ENCODE results near the gene CDIPT.

DNA sequence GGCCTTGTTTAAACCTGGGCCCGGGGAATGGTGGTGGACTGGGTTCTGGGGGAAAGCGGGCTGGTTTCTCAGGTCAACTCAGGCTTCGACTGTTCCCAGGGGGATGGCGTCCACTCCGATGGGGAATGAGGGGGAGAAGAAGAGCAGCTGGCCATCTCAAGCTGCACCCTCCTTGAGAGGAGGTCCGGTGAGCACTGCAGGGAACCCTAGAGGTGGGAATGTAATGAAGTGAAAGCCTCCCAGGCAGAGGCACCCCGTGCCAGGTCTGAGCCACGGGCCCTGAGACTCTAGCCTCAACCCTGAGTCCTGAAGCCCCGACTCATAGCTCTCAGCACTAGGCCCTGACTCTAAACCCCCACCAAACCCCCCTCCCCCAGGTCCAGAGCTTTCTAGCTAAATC is 1.2 kb upstream of the CDIPT start:
- TF ChIP-seq CTCF (IDR thresholded peaks at IDR 0.05) (no peak), EZH2 (IDR thresholded peaks at IDR 0.05) (no peak), EZH2phosphoT487 (IDR thresholded peaks at IDR 0.05) (no peak)
